Measurements from ENCODE around the gene ZNF330. TPM values are rescaled to one million over a fixed set of nuclear protein-coding genes. Genes with fewer than 3 reads are reported as not detected.

ZNF330 gene
- polyA plus RNA-seq, 3 donors = 21.6 to 38.9 (median 27.7) TPM

GRCh38 chr4:141244419-141244818 is 23.7 kb downstream of the ZNF330 start:
- Histone ChIP-seq H3K27me3 (ENCODE audit: control insufficient read depth in 2 of 2, insufficient read depth in 2 of 2, low read length in 2 of 2) (no peaks in the 10 kb centered on the region), H3K27ac (ENCODE audit: low read depth in 1 of 2, low read length in 2 of 2) (no peak overlapping the region), H3K9me3 (replicated peaks in 1 of 2; ENCODE audit: control insufficient read depth in 1 of 2, insufficient read depth in 1 of 2, low read length in 2 of 2) (no peaks in the 10 kb centered on the region), H3K36me3 (replicated peaks in 1 of 2; ENCODE audit: control insufficient read depth in 1 of 2, insufficient read depth in 2 of 2, low read length in 2 of 2) (no peaks in the 10 kb centered on the region), H4K20me1 (ENCODE audit: insufficient read depth, low read length) (no peaks in the 10 kb centered on the region), H3K4me3 (replicated peaks in 1 of 3; ENCODE audit: low read depth in 2 of 3, low read length in 3 of 3) (no peak overlapping the region), H3K79me2 (ENCODE audit: insufficient read depth, low read length) (no peaks in the 10 kb centered on the region), H3K9ac (ENCODE audit: insufficient read depth, low read length, poor library complexity, severe bottlenecking) (no peak overlapping the region), H2AFZ (ENCODE audit: insufficient read depth, low read depth, low read length, poor library complexity, severe bottlenecking) (no peak overlapping the region), H3K4me1 (ENCODE audit: control insufficient read depth in 1 of 2, insufficient read depth in 2 of 2, low read length in 2 of 2) (no peaks in the 10 kb centered on the region), H3K4me2 (replicated peaks; ENCODE audit: extremely low read depth, low read length, poor library complexity, severe bottlenecking) (no peak overlapping the region)
- no CpG with 5 or more reads among the region's 1 CpG for WGBS (ENCODE audit: insufficient coverage)
- H3K27me3 Mint-ChIP-seq (ENCODE audit: low read depth in 3 of 3) = peaks cover 0 to 3% (median 0%) of the 10 kb centered on the region in 3 donors
- H3K36me3 Mint-ChIP-seq = no peaks in the 10 kb centered on the region
- no peak for DNase-seq
- TF ChIP-seq, protein P1, sequence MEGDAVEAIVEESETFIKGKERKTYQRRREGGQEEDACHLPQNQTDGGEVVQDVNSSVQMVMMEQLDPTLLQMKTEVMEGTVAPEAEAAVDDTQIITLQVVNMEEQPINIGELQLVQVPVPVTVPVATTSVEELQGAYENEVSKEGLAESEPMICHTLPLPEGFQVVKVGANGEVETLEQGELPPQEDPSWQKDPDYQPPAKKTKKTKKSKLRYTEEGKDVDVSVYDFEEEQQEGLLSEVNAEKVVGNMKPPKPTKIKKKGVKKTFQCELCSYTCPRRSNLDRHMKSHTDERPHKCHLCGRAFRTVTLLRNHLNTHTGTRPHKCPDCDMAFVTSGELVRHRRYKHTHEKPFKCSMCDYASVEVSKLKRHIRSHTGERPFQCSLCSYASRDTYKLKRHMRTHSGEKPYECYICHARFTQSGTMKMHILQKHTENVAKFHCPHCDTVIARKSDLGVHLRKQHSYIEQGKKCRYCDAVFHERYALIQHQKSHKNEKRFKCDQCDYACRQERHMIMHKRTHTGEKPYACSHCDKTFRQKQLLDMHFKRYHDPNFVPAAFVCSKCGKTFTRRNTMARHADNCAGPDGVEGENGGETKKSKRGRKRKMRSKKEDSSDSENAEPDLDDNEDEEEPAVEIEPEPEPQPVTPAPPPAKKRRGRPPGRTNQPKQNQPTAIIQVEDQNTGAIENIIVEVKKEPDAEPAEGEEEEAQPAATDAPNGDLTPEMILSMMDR (IDR thresholded peaks at IDR 0.05) = no peak
- no peak overlapping the region for H3K27ac Mint-ChIP-seq
- no peak overlapping the region for H3K4me3 Mint-ChIP-seq
- peaks cover 9% of the 10 kb centered on the region for H3K4me1 Mint-ChIP-seq
- intact Hi-C loops (cut with micrococcal nuclease) = no loop called here
- peaks cover 0 to 4% (median 2%) of the 10 kb centered on the region in 7 donors for H3K9me3 Mint-ChIP-seq

GRCh38 chr4:141246243-141246642 is 25.5 kb downstream of the ZNF330 start:
- no peaks in the 10 kb centered on the region for H3K36me3 ChIP-seq (replicated peaks in 1 of 2; ENCODE audit: control insufficient read depth in 1 of 2, insufficient read depth in 2 of 2, low read length in 2 of 2)
- H3K27ac Mint-ChIP-seq = no peak overlapping the region
- H3K4me2 ChIP-seq (replicated peaks; ENCODE audit: extremely low read depth, low read length, poor library complexity, severe bottlenecking) = no peak overlapping the region
- no peaks in the 10 kb centered on the region for H4K20me1 ChIP-seq (ENCODE audit: insufficient read depth, low read length)
- intact Hi-C loops (cut with micrococcal nuclease) = no loop called here
- WGBS (ENCODE audit: insufficient coverage) = no CpG with 5 or more reads among the region's 2 CpGs
- no peaks in the 10 kb centered on the region for H3K4me1 ChIP-seq (ENCODE audit: control insufficient read depth in 1 of 2, insufficient read depth in 2 of 2, low read length in 2 of 2)
- no peak overlapping the region for H3K9ac ChIP-seq (ENCODE audit: insufficient read depth, low read length, poor library complexity, severe bottlenecking)
- peaks cover 0 to 8% (median 4%) of the 10 kb centered on the region in 7 donors for H3K9me3 Mint-ChIP-seq
- no peaks in the 10 kb centered on the region for H3K9me3 ChIP-seq (replicated peaks in 1 of 2; ENCODE audit: control insufficient read depth in 1 of 2, insufficient read depth in 1 of 2, low read length in 2 of 2)
- DNase-seq = no peak
- H3K27ac ChIP-seq (ENCODE audit: low read depth in 1 of 2, low read length in 2 of 2) = no peak overlapping the region
- no peak overlapping the region for H3K4me3 ChIP-seq (replicated peaks in 1 of 3; ENCODE audit: low read depth in 2 of 3, low read length in 3 of 3)
- no peaks in the 10 kb centered on the region for H3K27me3 ChIP-seq (ENCODE audit: control insufficient read depth in 2 of 2, insufficient read depth in 2 of 2, low read length in 2 of 2)
- TF ChIP-seq, protein P1 (IDR thresholded peaks at IDR 0.05) = no peak
- no peak overlapping the region for H2AFZ ChIP-seq (ENCODE audit: insufficient read depth, low read depth, low read length, poor library complexity, severe bottlenecking)
- H3K27me3 Mint-ChIP-seq (ENCODE audit: low read depth in 3 of 3) = no peaks in the 10 kb centered on the region
- H3K79me2 ChIP-seq (ENCODE audit: insufficient read depth, low read length) = no peaks in the 10 kb centered on the region
- H3K4me3 Mint-ChIP-seq = no peak overlapping the region
- no peaks in the 10 kb centered on the region for H3K36me3 Mint-ChIP-seq
- peaks cover 9% of the 10 kb centered on the region for H3K4me1 Mint-ChIP-seq
